Right lobe of liver (tissue), 6 donors: Measurements from ENCODE around the gene CEP89. TPM values are rescaled to one million over a fixed set of nuclear protein-coding genes. Genes with fewer than 3 reads are reported as not detected.
"Not testable (repeated sequence)": the region's sequence is repeated elsewhere in the genome, so short reads cannot be mapped to it uniquely, and the experiment has no call there.

ENCODE experiments used
- ATAC-seq, 4 donors: fragments of 200-7000 bp; cut with Tn5 transposase; one replicate each; pipeline ENCODE4 v1.9.1; 2020; ENCODE audit warnings: mild to moderate bottlenecking in 4 of 4, moderate library complexity in 4 of 4
- DNase-seq, 3 donors: peaks; one replicate each; pipeline ENCODE4 v3.0.0-alpha.2; 2020
- H3K27ac ChIP-seq, 3 donors: fragments of 200-600 bp; one replicate each; pipeline ENCODE4 v1.8.0; 2022
- H3K27me3 ChIP-seq, 2 donors: fragments of 200-600 bp; one replicate each; pipeline ENCODE4 v1.8.0; 2022
- H3K36me3 ChIP-seq, 4 donors: fragments of 200-600 bp; sonication (generic) in 1 of 4; one replicate each; pipeline versions ENCODE4 v1.5.1 to v1.8.0; 2017 to 2022; ENCODE audit warnings: control low read depth in 1 of 4
- H3K4me1 ChIP-seq, 4 donors: fragments of 200-600 bp; sonication (generic) in 1 of 4; one replicate each; pipeline versions ENCODE4 v1.5.1 to v1.8.0; 2017 to 2022; ENCODE audit warnings: control low read depth in 1 of 4
- H3K4me3 ChIP-seq, 3 donors: fragments of 200-600 bp; one replicate each; pipeline ENCODE4 v1.8.0; 2022
- H3K9me3 ChIP-seq, 4 donors: fragments of 200-600 bp; sonication (generic) in 1 of 4; one replicate each; pipeline versions ENCODE4 v1.5.1 to v1.8.0; 2017 to 2022; ENCODE audit warnings: control low read depth in 1 of 4
- POLR2A ChIP-seq: fragments of 450-650 bp; IDR thresholded peaks from one replicate; pipeline ENCODE4 v1.6.1; 2017; ENCODE audit warnings: antibody characterized with exemption, mild to moderate bottlenecking
- WGBS: methylation state at CpG from one replicate; pipeline ENCODE4 v1.1.6; 2018; ENCODE audit warnings: low coverage, low lambda C conversion rate; ENCODE audit not compliant: insufficient coverage; ENCODE audit errors: missing lambda C conversion rate; 5-methylcytosine and 5-hydroxymethylcytosine counted together
- intact Hi-C, 2 donors: fragments of 100-400 bp; cut with DNase I; formaldehyde crosslinking; loops; one replicate each; pipeline versions ENCODE4 v1.11.2 to v1.14.1; 2022
- total RNA-seq, 6 experiments: library from RNA; depleted of rRNA in 2 of 6; stranded (reverse); fragments of >200 nt in 2 of 6; fragmentation: NEBNext Ultra II Directional in 3 of 6; extraction: Animal tissue kit (Norgen Biotek cat#: 25700) in 3 of 6; gene quantifications; one replicate each; pipeline versions ENCODE4 v1.1.0 to v1.2.4, GENCODE V29; 2016 to 2023
- TF ChIP-seq, protein P1 (sequence below), 4 donors: fragments of 200-600 bp in 3 of 4; fragments of 450-650 bp in 1 of 4; IDR thresholded peaks; one replicate each; pipeline versions ENCODE4 v1.5.1 to v1.8.0; 2016 to 2022; ENCODE audit warnings: antibody characterized with exemption in 4 of 4, mild to moderate bottlenecking in 2 of 4
- donor health status: DM: no; HTN: yes; CAD: no.
- donor health status: DM: no; HTN: no; CAD: no.
- donor health status: DM: no; HTN: no; CAD: no.
- donor health status: DM: no; HTN: yes; CAD: no.
- donor health status: DM: no; HTN: yes; CAD: no.

CEP89 gene
- total RNA-seq, 6 experiments from 2014 or later, result 2.9 to 5.7 (median 4.7) TPM

DNA sequence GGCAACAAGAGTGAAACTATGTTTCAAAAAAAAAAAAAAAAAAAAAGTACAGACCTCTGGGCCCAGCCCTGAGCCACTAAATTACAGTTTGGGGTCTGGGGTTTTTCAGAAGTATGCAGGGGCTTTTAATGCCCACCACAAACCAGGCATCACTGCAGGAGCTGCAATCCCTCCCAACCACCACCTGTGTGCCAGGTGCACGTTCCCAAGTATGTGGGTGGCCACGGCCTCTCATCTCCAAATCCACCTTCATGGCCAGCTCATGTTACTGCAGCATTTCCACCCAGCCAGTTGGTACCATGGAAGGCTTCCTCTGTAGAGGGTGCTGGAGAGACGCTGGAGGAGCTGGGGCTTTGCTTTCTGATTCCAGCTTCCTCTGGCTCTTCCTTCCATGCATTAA, 26.5 kb downstream of the CEP89 start:
- no peak for ATAC-seq
- no peak overlapping the region for H3K27ac ChIP-seq
- intact Hi-C loops, result no loop called here

DNA sequence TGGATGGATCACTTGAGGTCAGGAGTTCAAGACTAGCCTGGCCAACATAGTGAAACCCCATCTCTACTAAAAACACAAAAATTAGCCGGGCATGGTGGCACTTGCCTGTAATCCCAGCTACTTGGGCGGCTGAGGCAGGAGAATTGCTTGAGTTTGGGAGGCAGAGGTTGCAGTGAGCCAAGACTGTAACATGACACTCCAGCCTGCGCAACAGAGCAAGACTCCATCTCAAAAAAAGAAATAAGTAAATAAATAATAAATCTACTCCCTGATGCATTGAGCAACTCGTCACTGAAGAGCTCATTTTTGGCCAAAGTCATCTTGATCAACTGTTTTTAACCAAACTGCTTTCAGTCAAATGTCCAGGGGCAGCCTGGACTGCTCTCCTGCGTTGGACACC, 30.5 kb downstream of the CEP89 start:
- WGBS, result 86% methylated on average over 4 of the region's 5 CpGs

More for the DNA sequence above, 26.5 kb downstream of the CEP89 start:
- 100% methylated on average over 1 of the region's 3 CpGs for WGBS
- Histone ChIP-seq H3K4me3 (no peak overlapping the region), H3K9me3 (no peaks in the 10 kb centered on the region), H3K27me3 (no peaks in the 10 kb centered on the region), H3K36me3 (peaks cover 0 to 13% (median 2%) of the 10 kb centered on the region in 4 donors), H3K4me1 (no peaks in the 10 kb centered on the region)
- no peak for TF ChIP-seq POLR2A
- TF ChIP-seq, protein P1, sequence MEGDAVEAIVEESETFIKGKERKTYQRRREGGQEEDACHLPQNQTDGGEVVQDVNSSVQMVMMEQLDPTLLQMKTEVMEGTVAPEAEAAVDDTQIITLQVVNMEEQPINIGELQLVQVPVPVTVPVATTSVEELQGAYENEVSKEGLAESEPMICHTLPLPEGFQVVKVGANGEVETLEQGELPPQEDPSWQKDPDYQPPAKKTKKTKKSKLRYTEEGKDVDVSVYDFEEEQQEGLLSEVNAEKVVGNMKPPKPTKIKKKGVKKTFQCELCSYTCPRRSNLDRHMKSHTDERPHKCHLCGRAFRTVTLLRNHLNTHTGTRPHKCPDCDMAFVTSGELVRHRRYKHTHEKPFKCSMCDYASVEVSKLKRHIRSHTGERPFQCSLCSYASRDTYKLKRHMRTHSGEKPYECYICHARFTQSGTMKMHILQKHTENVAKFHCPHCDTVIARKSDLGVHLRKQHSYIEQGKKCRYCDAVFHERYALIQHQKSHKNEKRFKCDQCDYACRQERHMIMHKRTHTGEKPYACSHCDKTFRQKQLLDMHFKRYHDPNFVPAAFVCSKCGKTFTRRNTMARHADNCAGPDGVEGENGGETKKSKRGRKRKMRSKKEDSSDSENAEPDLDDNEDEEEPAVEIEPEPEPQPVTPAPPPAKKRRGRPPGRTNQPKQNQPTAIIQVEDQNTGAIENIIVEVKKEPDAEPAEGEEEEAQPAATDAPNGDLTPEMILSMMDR (IDR thresholded peaks at IDR 0.05), result no peak
- no peak for DNase-seq

DNA sequence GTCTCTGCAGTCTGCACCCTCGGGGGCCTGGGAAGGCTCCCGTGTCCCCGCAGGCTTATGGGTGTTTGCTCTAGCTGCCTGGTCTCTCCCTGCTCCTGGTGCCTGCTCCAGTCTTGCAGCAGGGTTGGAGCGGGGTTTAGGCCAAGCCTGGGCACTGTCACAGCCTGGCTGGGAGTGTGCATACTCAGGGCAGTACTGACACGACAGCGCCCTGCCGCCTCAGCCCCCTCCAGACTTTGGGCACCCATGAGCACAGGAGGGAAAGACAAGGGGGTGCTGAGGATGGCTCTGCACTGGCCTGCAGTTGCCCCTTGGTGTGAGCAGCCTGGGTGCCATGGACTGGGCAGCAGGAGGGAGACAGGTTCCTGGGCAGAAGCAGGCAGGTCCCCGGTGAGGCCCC, 35.7 kb downstream of the CEP89 start:
- WGBS, result 60% methylated on average over 1 of the region's 8 CpGs
- Histone ChIP-seq H3K4me1 (no peaks in the 10 kb centered on the region), H3K36me3 (no peaks in the 10 kb centered on the region), H3K27me3 (no peaks in the 10 kb centered on the region), H3K9me3 (no peaks in the 10 kb centered on the region), H3K27ac (no peak overlapping the region), H3K4me3 (no peak overlapping the region)
- intact Hi-C loops, result no loop called here
- TF ChIP-seq POLR2A, result no peak
- TF ChIP-seq, protein P1 (IDR thresholded peaks at IDR 0.05), result no peak
- ATAC-seq, result peak in 1 of 4 donors; percentile 38
- DNase-seq, result no peak

More for the DNA sequence above, 30.5 kb downstream of the CEP89 start:
- H3K4me1 ChIP-seq, intact Hi-C loops, ATAC-seq, H3K4me3 ChIP-seq, H3K36me3 ChIP-seq, H3K27ac ChIP-seq, H3K27me3 ChIP-seq, H3K9me3 ChIP-seq, DNase-seq: not testable (repeated sequence)

DNA sequence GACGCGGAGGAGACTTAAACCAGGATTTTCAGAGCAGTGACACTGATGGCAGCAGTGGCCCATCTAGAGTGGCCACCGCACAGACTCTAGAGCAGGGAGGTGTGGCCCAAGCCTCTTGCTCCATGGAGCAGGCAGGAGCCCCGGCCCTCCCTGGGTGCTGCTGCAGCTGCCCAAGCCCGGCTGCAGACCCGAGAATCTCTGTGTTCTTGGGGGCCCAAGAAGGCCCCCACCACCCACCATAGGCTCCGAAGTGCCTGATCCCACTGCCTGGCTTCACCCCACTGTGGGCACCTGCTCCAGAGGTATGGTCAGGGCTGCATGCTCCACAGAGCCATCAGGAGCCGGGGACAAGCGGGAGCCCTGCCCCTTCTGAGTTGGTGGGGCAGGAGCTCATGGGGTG, 36.1 kb downstream of the CEP89 start:
- no peak for DNase-seq
- Histone ChIP-seq H3K27ac (no peak overlapping the region), H3K4me1 (no peaks in the 10 kb centered on the region), H3K36me3 (no peaks in the 10 kb centered on the region), H3K9me3 (no peaks in the 10 kb centered on the region), H3K4me3 (no peak overlapping the region), H3K27me3 (no peaks in the 10 kb centered on the region)
- TF ChIP-seq, protein P1 (IDR thresholded peaks at IDR 0.05), result no peak
- no peak for TF ChIP-seq POLR2A
- no CpG with 5 or more reads among the region's 9 CpGs for WGBS
- ATAC-seq, result peak in 1 of 4 donors; percentile 14
- intact Hi-C loops, result no loop called here

DNA sequence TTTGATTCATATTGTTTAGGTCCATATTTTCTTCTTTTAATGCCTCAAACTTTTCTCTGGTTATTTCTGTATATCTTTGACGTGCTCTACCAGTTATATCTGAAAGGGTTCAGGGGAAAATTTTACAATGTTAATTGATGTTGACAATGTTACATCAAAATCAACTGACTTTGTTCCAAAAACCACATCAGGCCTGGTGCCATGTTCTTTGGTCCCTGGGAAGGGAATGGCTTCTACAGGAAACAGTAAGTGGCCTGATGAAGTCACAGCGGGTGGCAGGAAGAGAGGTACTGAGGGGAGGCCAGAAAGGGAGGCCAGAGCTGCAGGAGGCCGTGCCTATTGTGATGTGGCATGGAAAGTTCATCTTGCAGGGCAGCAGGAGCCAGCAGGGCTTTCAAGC, 38.2 kb downstream of the CEP89 start:
- 100% methylated on average over 2 of the region's 3 CpGs for WGBS
- Histone ChIP-seq H3K36me3 (no peaks in the 10 kb centered on the region), H3K9me3 (peaks cover 0 to 2% (median 0%) of the 10 kb centered on the region in 4 donors), H3K4me3 (no peak overlapping the region), H3K27ac (no peak overlapping the region), H3K27me3 (no peaks in the 10 kb centered on the region), H3K4me1 (no peaks in the 10 kb centered on the region)
- intact Hi-C loops, result no loop called here
- ATAC-seq, result no peak
- TF ChIP-seq, protein P1 (IDR thresholded peaks at IDR 0.05), result no peak
- no peak for TF ChIP-seq POLR2A
- no peak for DNase-seq
